ENCODE results near the gene NCOA6. TPM values are rescaled to one million over a fixed set of nuclear protein-coding genes. Genes with fewer than 3 reads are reported as not detected.

The NCOA6 gene
- total and polyA plus RNA-seq, 2 of the 4 experiments (the other 2 are of a cell fraction): 3.6 to 13.1 TPM

GRCh38 chr20:34717230-34718095 is 108.0 kb downstream of the NCOA6 start:
- intact Hi-C loops (cut with micrococcal nuclease): no loop called here
- H3K4me2 ChIP-seq (ENCODE audit: low read depth, low read length): no peak overlapping the region
- peaks cover 13% of the 10 kb centered on the region for H3K4me1 ChIP-seq (ENCODE audit: control insufficient read depth, insufficient read depth, low read length)
- H2BK5ac ChIP-seq (ENCODE audit: low read depth, low read length, poor library complexity, severe bottlenecking): no peak overlapping the region
- H3K23ac ChIP-seq (ENCODE audit: low read depth, low read length): no peak overlapping the region
- H3K27me3 ChIP-seq (ENCODE audit: control insufficient read depth, insufficient read depth, low read length): no peaks in the 10 kb centered on the region
- BruUV-seq (replicated peaks): no TSS peak
- no peak for TF ChIP-seq CTCF (conservative IDR thresholded peaks at IDR 0.05; ENCODE audit: low read depth, low read length)
- dilution Hi-C loops (cut with HindIII; ENCODE audit: low sequenced_read_pairs, unreplicated experiment): no loop called here
- no peak overlapping the region for H2BK20ac ChIP-seq (ENCODE audit: low read depth, low read length)
- no peak overlapping the region for H3K9ac ChIP-seq (ENCODE audit: low read depth, low read length)
- H3K18ac ChIP-seq (ENCODE audit: low read depth, low read length): no peak overlapping the region
- ChIA-PET POLR2A (ENCODE audit: unreplicated experiment) (no interaction called here), CTCF (interaction anchor here (0.7 kb wide), 1 partner anchor 87 kb away, joined by 4 read pairs; no protein-coding TSS in a partner anchor)
- ATAC-seq (ENCODE audit: low read depth): no peak
- H3K79me1 ChIP-seq (ENCODE audit: low read depth in 1 of 2, low read length in 2 of 2): peaks cover 0 to 31% of the 10 kb centered on the region in 2 experiments; a peak in 2 of 4 replicates
- no peak overlapping the region for H3K4ac ChIP-seq (ENCODE audit: low read depth, low read length)
- no peak overlapping the region for H2AK5ac ChIP-seq (ENCODE audit: low read depth, low read length)
- no peaks in the 10 kb centered on the region for H3K9me3 ChIP-seq (ENCODE audit: control insufficient read depth, insufficient read depth, low read length)
- H4K5ac ChIP-seq (ENCODE audit: low read depth, low read length): no peak overlapping the region
- 100% methylated on average over 1 of the region's 9 CpGs; no CpG with 5 or more reads in 1 of the 2 experiments for WGBS, 2 experiments (ENCODE audit: extremely low coverage in 2 of 2, insufficient read length in 1 of 2)
- no peak overlapping the region for H2AK9ac ChIP-seq (replicated peaks; ENCODE audit: low read depth, low read length, poor library complexity)
- no peak overlapping the region for H3K27ac ChIP-seq (ENCODE audit: insufficient read depth, low read length)
- H4K91ac ChIP-seq (ENCODE audit: insufficient read depth, low read depth, low read length): no peak overlapping the region
- H3K56ac ChIP-seq (ENCODE audit: extremely low read depth, insufficient read depth, low read length): no peak overlapping the region
- in situ Hi-C loops (cut with MboI; ENCODE audit: low sequenced_read_pairs): loop anchor here (10.0 kb wide), 1 partner anchor 413 kb away; the partner anchor contains the start of gene AHCY
- no peak overlapping the region for H2BK15ac ChIP-seq (ENCODE audit: low read depth, low read length)
- peaks cover 18% of the 10 kb centered on the region; the same call in 1 of the 2 replicates for H4K20me1 ChIP-seq (ENCODE audit: insufficient read depth, low read length)
- H3K14ac ChIP-seq (replicated peaks; ENCODE audit: low read depth, low read length): no peak overlapping the region
- no peak overlapping the region for H2BK120ac ChIP-seq (ENCODE audit: low read depth, low read length)
- no peak overlapping the region for H4K8ac ChIP-seq (ENCODE audit: low read depth in 2 of 2, low read length in 2 of 2)
- no peak overlapping the region for H3K4me3 ChIP-seq (ENCODE audit: insufficient read depth, low read depth, low read length)
- no peak for DNase-seq
- peaks cover 17% of the 10 kb centered on the region for H3K36me3 ChIP-seq (ENCODE audit: control insufficient read depth, insufficient read depth, low read length)
- no peak overlapping the region for H2AFZ ChIP-seq (replicated peaks; ENCODE audit: low read length, poor library complexity)
- peaks cover 25% of the 10 kb centered on the region for H3K9me1 ChIP-seq (ENCODE audit: insufficient read depth, low read length)
